ENCODE results near the gene EFCAB9. TPM values are rescaled to one million over a fixed set of nuclear protein-coding genes. Genes with fewer than 3 reads are reported as not detected.

The EFCAB9 gene
- polyA plus RNA-seq, 4 donors, result not detected

- no peak for DNase-seq (ENCODE audit: low read depth in 4 of 4, low spot score in 3 of 4)
Measured at GRCh38 chr5:172164769-172165212, 29.2 kb upstream of the EFCAB9 start.

GRCh38 chr5:172165465-172165864, 28.5 kb upstream of the EFCAB9 start:
- no peak for DNase-seq (ENCODE audit: low read depth in 4 of 4, low spot score in 3 of 4)

- no peak for DNase-seq (ENCODE audit: low read depth in 4 of 4, low spot score in 3 of 4)
Measured at GRCh38 chr5:172166030-172166826, 27.7 kb upstream of the EFCAB9 start.

- no peak for DNase-seq (ENCODE audit: low read depth in 4 of 4, low spot score in 3 of 4)
Measured at GRCh38 chr5:172167895-172168294, 26.1 kb upstream of the EFCAB9 start.

- no peak for DNase-seq (ENCODE audit: low read depth in 4 of 4, low spot score in 3 of 4)
Measured at GRCh38 chr5:172168311-172168710, 25.7 kb upstream of the EFCAB9 start.

GRCh38 chr5:172169216-172169615, 24.8 kb upstream of the EFCAB9 start:
- no peak for DNase-seq (ENCODE audit: low read depth in 4 of 4, low spot score in 3 of 4)

GRCh38 chr5:172170251-172170701, 23.7 kb upstream of the EFCAB9 start:
- no peak for DNase-seq (ENCODE audit: low read depth in 4 of 4, low spot score in 3 of 4)

- no peak for DNase-seq (ENCODE audit: low read depth in 4 of 4, low spot score in 3 of 4)
Measured at GRCh38 chr5:172171118-172171517, 22.9 kb upstream of the EFCAB9 start.

GRCh38 chr5:172172912-172173563, 20.9 kb upstream of the EFCAB9 start:
- no peak for DNase-seq (ENCODE audit: low read depth in 4 of 4, low spot score in 3 of 4)

GRCh38 chr5:172173564-172174153, 20.3 kb upstream of the EFCAB9 start:
- DNase-seq (ENCODE audit: low read depth in 4 of 4, low spot score in 3 of 4), result no peak

GRCh38 chr5:172175263-172175719, 18.7 kb upstream of the EFCAB9 start:
- DNase-seq (ENCODE audit: low read depth in 4 of 4, low spot score in 3 of 4), result no peak

GRCh38 chr5:172177176-172177575, 16.8 kb upstream of the EFCAB9 start:
- DNase-seq (ENCODE audit: low read depth in 4 of 4, low spot score in 3 of 4), result no peak

GRCh38 chr5:172178301-172178987, 15.5 kb upstream of the EFCAB9 start:
- DNase-seq (ENCODE audit: low read depth in 4 of 4, low spot score in 3 of 4), result no peak

GRCh38 chr5:172178991-172179989, 14.7 kb upstream of the EFCAB9 start:
- no peak for DNase-seq (ENCODE audit: low read depth in 4 of 4, low spot score in 3 of 4)

- DNase-seq (ENCODE audit: low read depth in 4 of 4, low spot score in 3 of 4), result no peak
Measured at GRCh38 chr5:172180936-172181335, 13.0 kb upstream of the EFCAB9 start.

GRCh38 chr5:172182291-172182690, 11.7 kb upstream of the EFCAB9 start:
- DNase-seq (ENCODE audit: low read depth in 4 of 4, low spot score in 3 of 4), result no peak

GRCh38 chr5:172183881-172184280, 10.1 kb upstream of the EFCAB9 start:
- no peak for DNase-seq (ENCODE audit: low read depth in 4 of 4, low spot score in 3 of 4)

- DNase-seq (ENCODE audit: low read depth in 4 of 4, low spot score in 3 of 4), result no peak
Measured at GRCh38 chr5:172185096-172185461, 8.9 kb upstream of the EFCAB9 start.

- no peak for DNase-seq (ENCODE audit: low read depth in 4 of 4, low spot score in 3 of 4)
Measured at GRCh38 chr5:172186114-172186695, 7.8 kb upstream of the EFCAB9 start.

Data from left renal pelvis (tissue), 4 donors.